Activated T-helper 1 cell treated with anti-CD3 and anti-CD28 coated beads, Interleukin-2, amount 50 U/mL, for 16 hours (primary cell): Measurements from ENCODE around the gene ABCA2.

Experiments
- DNase-seq, 2 donors: peaks; one replicate each; pipeline ENCODE4 v3.0.0-alpha.2; 2020; ENCODE audit warnings: low read depth in 1 of 2, low spot score in 1 of 2

ABCA2 gene

GRCh38 chr9:136982232-136983051 is 45.6 kb downstream of the ABCA2 start, which contains the start of gene LCNL1:
Gene LCNL1 (plus strand): TSS chr9:136982993. CDS start chr9:136983587, 594 bp downstream.
- DNase-seq, result no peak

- DNase-seq, result no peak
Observed at GRCh38 chr9:136981588-136982231, 46.3 kb downstream of the ABCA2 start.

GRCh38 chr9:136980669-136981478 is 47.2 kb downstream of the ABCA2 start:
- no peak for DNase-seq

- no peak for DNase-seq
Observed at GRCh38 chr9:136979769-136980587, 48.1 kb downstream of the ABCA2 start.

- no peak for DNase-seq
Observed at GRCh38 chr9:136978865-136979544, 49.0 kb downstream of the ABCA2 start.

- DNase-seq, result peak; percentile 48 to 65
Observed at GRCh38 chr9:136978073-136978864, 49.8 kb downstream of the ABCA2 start.

GRCh38 chr9:136977649-136978072 is 50.4 kb downstream of the ABCA2 start:
- no peak for DNase-seq

GRCh38 chr9:136977223-136977622 is 50.8 kb downstream of the ABCA2 start, which contains the start of gene PTGDS:
Gene PTGDS (plus strand): TSS chr9:136977504. CDS start chr9:136977579, 75 bp downstream.
- no peak for DNase-seq

GRCh38 chr9:136975644-136976043 is 52.4 kb downstream of the ABCA2 start:
- no peak for DNase-seq

- DNase-seq, result no peak
Observed at GRCh38 chr9:136974817-136975535, 53.1 kb downstream of the ABCA2 start.

- DNase-seq, result no peak
Observed at GRCh38 chr9:136973618-136974617, 54.1 kb downstream of the ABCA2 start.

- no peak for DNase-seq
Observed at GRCh38 chr9:136972743-136973142, 55.3 kb downstream of the ABCA2 start.

- DNase-seq, result no peak
Observed at GRCh38 chr9:136972335-136972734, 55.7 kb downstream of the ABCA2 start.

- DNase-seq, result no peak
Observed at GRCh38 chr9:136971746-136972145, 56.3 kb downstream of the ABCA2 start.

- no peak for DNase-seq
Observed at GRCh38 chr9:136970361-136970760, 57.7 kb downstream of the ABCA2 start.

- DNase-seq, result no peak
Observed at GRCh38 chr9:136969774-136970173, 58.3 kb downstream of the ABCA2 start.

GRCh38 chr9:136969150-136969549 is 58.9 kb downstream of the ABCA2 start:
- no peak for DNase-seq
